ENCODE data around the gene GJD2.
A peak's percentile ranks its signal among the peaks of the same experiment; 100 is the strongest.

- TF ChIP-seq CTCF (IDR thresholded peaks at IDR 0.05) = peak; percentile 13
- TF ChIP-seq EZH2 (IDR thresholded peaks at IDR 0.05) = peak; percentile 65
These were observed 40.7 kb upstream of the GJD2 start, which contains the start of gene ACTC1 for GRCh38 chr15:34795267-34796081.

Measured in neural progenitor cell (in vitro differentiated cells).